GM12892 (cell line): Measurements from ENCODE around the gene EDAR.

Experiments used
- POLR2A ChIP-seq: IDR thresholded peaks from 2 replicates; pipeline ENCODE4 v1.6.1; 2011; ENCODE audit warnings: low read depth, low read length, control low read depth
- POLR2AphosphoS5 ChIP-seq: IDR thresholded peaks from 2 replicates; pipeline ENCODE4 v1.6.1; 2011; ENCODE audit warnings: low read depth, low read length, control low read depth
- TAF1 ChIP-seq: IDR thresholded peaks from 2 replicates; pipeline ENCODE4 v1.6.1; 2011; ENCODE audit warnings: low read depth, mild to moderate bottlenecking, control low read depth, low read length, borderline replicate concordance

GRCh38 chr2:108921096-108922030 lies 67.7 kb downstream of the EDAR start:
- no peak for TF ChIP-seq POLR2A
- TF ChIP-seq POLR2AphosphoS5 = no peak
- no peak for TF ChIP-seq TAF1
